NCI-H2227 (cell line): ENCODE results near the gene MYH4.

Experiments
- DNase-seq: peaks from one replicate; lab custom pipeline; 2025; ENCODE audit not compliant: unreplicated experiment; lab: John Stamatoyannopoulos, UW

MYH4 gene

DNA sequence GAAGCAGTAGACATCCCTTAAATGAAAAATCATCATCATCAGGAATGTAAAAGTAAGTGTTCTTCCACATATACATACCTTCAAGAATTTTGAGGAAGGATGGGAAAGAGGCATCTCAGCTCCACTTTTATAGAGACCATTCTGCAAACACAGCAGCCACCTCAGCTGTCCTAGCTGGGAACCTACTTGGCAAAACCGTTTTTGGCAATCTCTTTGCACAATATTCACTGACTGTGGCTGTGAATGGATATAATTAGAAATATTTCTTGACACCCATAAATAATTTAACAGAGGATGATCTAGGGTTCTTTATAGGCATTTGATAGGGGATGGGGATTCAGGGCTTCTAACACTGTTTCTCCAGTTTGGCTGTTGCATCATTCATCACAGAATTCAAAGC is at the start of gene MYH4:
Gene MYH4, minus strand, starts transcription at position 101 of the 400 bp plus-strand sequence. CDS start 2,814 bp downstream, outside the sequence.
- no peak for DNase-seq

DNA sequence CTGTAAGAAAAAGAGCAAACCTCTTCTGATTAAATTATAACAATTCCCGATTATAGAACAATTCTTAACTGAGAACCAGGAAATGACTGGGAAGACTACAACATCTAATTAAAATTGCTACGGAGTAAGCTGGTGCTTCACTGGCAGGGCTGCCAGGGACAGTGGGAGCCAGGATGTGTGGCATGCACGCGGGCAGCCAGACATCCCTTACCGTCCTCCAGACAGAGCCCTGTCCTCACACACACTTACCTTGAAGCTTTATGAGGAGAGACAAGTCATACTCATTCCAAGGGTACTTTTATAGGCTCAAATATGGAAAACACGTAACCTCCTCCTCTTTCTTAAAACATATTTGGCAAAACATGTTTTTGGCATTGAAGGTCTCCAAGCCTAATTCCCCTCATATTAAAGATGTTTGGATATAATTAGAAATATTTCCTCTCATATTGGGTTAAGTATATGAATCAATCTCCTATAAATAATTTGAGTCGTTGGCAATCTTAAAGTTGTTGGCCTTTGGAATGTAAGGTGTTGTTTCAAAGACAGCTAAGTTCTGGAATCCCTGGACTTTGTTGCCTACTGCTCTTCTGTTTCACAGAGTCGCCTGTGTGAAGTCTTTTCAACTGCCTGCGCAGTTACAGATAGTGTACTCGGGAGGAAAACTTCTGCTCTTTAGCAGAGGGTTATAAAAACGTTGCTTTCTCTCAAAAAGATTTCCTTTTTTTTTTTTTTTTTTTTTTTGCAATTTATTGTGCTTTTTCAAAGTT is 49.1 kb upstream of the MYH4 start, which contains the start of gene MYH1:
Gene MYH1, minus strand, starts transcription at position 272 of the 767 bp plus-strand sequence. CDS start 1,900 bp downstream, outside the sequence.
- no peak for DNase-seq

DNA sequence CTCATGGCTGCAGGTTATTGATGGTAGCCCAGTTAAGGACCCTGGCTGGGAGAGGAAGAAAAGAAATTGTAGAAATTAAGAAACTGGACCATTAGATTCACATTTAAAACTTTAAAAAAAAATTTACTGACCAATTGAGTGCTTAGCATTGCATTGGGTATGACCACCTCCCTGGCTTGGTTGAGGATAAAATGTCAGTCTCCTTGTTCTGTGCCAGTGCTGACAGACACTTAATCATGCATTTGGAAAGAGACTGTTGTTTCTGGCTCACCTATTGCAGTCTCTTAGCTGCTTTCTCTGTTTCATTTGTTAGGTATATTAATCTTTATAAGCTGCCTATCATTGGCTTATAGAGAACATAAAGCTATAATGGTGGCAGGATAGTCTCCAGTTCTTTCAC is 47.3 kb upstream of the MYH4 start:
- no peak for DNase-seq

DNA sequence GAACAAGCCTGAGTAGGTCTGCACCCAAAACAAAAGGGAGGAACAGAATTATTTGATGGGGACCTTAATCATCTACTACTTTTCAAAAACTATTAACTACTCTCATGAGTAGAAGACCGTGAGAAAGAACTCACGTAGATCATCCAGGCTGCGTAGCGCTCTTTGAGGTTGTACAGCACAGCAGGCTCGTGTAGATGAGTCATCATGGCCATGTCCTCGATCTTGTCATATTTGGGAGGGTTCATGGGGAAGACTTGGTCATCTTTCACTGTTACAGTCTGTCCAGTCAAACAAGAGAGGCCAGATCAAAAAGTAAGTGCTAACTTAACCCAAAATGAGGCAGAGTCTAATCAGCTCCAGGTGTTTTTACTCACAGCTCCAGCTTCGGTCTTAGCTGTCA is 46.7 kb upstream of the MYH4 start:
- DNase-seq: no peak

DNA sequence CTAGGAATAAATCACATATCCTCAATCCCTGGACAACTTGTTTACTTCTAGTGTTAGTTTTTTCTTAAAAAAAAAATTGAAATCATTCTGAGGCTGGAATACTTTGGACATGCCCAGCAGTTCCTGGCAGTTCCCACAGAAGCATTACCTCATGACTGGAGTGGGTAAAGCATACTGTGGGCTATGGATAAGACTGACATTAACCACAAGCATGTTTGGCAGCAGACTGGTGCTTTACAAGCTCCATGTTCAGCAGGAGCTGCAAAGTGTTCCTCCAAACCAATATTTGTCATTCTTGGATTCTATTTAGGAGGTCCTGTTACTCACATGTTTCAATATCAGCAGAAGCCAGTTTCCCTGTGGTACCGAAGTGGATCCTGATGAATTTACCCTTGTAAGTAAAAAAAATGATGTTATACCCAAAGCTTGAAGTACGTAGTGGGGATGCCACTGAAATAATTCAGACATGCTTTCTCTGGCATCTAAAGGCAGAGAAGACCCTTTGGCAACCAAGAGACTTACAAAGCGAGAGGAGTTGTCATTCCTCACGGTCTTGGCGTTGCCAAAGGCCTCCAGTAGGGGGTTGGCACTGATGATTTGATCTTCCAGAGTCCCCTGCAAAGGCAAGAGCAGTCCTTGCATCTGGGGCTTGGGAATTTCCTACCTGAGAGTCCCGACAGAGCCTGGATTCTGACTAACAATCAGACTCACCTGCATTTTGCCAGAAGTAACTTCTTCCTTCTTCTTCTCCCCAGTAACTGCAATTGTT is 44.1 kb upstream of the MYH4 start:
- no peak for DNase-seq

GRCh38 chr17:10512856-10513255 is 43.5 kb upstream of the MYH4 start:
- no peak for DNase-seq

- no peak for DNase-seq
Measured at GRCh38 chr17:10499950-10500349, 30.6 kb upstream of the MYH4 start.

DNA sequence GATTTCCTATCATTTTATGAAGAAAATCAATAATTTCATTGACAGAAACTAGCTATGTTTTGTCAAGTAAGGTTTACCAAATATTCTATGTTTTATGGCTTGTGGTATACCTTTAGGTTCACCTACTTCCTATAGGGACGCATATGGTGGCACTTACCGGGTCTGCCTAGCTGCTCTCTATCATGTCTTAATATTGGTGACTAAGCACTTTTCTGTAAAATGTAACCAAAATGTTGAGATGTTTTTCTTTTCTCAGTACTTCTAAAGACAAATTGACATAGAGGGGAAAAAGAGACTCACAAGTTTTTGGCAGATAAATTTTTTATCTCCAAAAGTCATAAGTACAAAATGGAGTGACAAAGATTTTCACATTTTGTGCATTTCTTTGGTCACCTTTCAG is 22.6 kb upstream of the MYH4 start:
- no peak for DNase-seq

GRCh38 chr17:10482252-10482651 is 12.9 kb upstream of the MYH4 start:
- DNase-seq: no peak

DNA sequence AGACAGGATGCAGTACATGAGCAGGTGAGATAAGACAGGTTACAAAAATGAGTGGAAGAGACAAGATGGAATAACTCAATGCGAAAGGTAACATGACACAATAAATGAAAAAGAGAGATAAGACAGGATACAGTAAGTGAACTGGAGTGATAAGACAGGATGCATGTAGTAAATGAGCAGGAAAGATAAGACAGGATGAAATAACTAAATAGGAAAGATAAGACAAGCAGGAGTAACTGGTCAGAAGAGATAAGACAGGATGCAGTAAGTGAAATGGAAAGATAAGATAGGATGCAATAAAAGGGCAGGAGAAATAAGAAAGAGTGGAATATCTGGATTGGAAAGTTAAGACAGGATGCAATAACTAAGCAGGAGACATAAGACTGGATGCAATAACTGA is 8.3 kb upstream of the MYH4 start:
- no peak for DNase-seq

- no peak for DNase-seq
Measured at GRCh38 chr17:10474536-10474935, 5.2 kb upstream of the MYH4 start.

DNA sequence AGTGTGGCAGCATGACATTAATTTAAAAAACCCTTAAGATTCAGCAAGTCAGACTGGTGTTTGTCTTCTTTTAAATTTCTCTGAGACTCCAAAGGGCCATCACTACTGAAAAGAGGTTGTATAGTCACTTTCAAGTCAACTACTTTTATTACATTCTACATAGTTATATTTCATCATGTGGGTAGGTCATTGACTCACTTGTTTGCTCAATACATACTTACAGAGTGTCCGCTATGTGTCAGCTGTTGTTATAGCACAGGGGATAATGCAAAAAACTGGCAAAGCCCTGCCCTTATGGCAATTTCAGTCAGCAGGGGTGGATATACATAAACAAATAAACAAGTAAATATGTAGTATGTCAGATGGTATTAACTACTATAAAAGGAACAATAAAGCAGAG is 2.5 kb upstream of the MYH4 start:
- no peak for DNase-seq

GRCh38 chr17:10463402-10463801 is 6.0 kb downstream of the MYH4 start:
- no peak for DNase-seq

GRCh38 chr17:10460062-10460461 is 9.3 kb downstream of the MYH4 start:
- DNase-seq: no peak

DNA sequence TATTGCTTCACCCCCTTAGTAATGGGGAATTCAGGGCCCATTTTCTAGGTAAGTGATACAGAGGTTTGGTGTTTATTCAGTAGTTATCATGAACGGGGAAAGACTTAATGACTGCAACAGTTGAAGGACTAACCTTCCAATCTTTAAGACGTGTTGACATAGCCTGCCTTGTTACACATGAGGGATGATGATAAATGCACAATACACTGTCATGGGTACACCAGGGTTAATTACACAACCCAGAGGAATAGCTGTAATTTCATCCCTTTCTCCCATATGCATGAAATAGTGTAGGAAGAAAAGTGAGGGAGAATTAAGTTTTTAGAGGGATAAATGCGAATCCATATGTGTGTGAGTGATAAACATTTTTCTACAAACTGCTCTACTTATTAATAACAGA is 10.7 kb downstream of the MYH4 start:
- no peak for DNase-seq

DNA sequence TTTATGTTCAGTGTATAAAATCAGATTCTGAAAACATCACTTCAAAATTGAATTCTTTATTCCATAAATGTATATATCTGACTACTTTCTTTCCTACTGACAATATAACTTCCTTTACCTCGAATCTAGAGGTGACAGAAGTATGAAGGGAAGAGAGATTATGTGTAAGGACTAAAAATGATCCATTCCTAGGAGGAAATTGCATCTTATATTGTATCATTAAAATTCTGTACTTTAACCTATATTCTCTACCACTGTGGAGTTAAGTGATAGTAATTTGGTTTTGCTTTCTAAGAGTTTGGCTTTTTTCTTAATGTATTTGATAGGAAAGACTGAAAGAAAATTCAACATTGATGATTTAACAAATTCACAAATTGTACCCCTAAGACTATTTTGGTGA is 11.4 kb downstream of the MYH4 start:
- no peak for DNase-seq

- no peak for DNase-seq
Measured at GRCh38 chr17:10447026-10447931, 22.1 kb downstream of the MYH4 start.

DNA sequence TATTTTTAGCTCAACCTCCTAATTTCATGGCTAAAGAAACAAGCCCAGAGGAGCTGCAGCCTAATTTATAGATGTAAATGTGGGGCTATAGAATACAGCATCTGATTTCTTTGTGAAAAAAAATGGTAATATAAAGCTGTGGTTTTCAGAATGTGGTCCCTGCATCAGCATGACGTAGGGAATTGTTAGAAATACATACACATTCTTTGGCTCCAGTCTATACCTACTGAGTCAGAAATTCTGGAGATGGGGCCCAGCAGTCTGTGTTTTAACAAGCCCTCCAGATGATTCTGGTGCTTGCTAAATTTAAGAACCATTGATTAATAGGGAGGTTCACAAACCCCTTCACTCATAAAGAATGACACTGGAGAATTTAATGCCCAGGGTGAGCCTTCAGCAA is 29.5 kb downstream of the MYH4 start:
- DNase-seq: no peak

DNA sequence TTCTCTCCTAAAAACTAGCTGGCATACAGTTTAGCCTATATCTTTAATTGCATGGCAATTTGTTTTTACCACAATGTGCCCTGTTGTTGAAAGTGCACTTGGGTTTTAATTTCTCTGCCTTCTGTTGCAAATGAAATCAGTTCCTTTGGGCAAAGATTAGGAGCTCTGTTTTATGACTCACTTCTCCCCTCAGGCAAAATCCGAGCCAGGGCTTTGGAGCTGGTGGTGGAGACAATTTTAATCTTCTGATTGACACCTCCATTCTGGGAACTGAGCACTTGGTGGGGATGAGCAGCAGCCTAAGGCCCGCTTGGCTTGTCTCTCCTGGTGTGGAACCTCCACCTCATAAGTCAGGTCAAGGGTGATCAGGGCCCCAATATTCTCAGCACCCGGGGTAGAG is 34.3 kb downstream of the MYH4 start:
- DNase-seq: no peak

GRCh38 chr17:10429421-10430045 is 39.8 kb downstream of the MYH4 start:
- no peak for DNase-seq

GRCh38 chr17:10428781-10429180 is 40.6 kb downstream of the MYH4 start:
- no peak for DNase-seq
